ENCODE results near the gene PROX2.

GRCh38 chr14:74853581-74853980 is 22.4 kb downstream of the PROX2 start:
- TF ChIP-seq CTCF (IDR thresholded peaks at IDR 0.05) (no peak), POLR2A (IDR thresholded peaks at IDR 0.05) (no peak)

All from testis (tissue), 2 donors.